NCI-H1092 treated with DMSO at 0.1 percent for 48 hours (cell line): Measurements from ENCODE around the gene FOXP4.

Experiments used
- DNase-seq: peaks from one replicate; lab custom pipeline; 2025; lab: John Stamatoyannopoulos, UW

Gene FOXP4

GRCh38 chr6:41645007-41645618, 98.9 kb downstream of the FOXP4 start:
- no peak for DNase-seq

GRCh38 chr6:41646026-41646795, 100.0 kb downstream of the FOXP4 start:
- DNase-seq, result no peak

GRCh38 chr6:41647061-41647511, 100.9 kb downstream of the FOXP4 start:
- no peak for DNase-seq

DNA sequence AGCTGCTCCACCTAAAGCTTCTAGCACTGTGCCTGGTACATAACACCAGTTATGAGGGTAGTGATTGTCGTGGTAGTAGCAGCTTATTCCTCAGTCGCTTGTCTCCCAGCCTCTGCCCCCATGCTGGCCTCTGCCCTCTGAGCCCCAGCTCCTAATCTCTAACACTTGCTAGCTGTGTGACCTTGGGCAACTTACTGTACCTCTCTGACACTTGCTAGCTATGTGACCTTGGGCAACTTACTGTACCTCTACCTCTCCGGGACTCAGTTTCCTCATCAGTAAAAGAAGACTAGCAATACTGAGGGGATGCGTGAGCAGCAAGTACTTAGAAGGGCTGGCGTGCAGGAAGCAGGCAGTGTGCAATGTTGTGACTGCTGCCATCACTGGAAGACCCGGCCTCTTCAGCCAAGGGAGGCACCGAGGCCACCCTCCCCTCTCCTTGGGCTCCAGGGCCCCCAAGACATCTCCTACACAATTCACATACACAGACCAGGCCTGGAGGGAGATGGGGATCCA, 101.9 kb downstream of the FOXP4 start:
- DNase-seq, result no peak

DNA sequence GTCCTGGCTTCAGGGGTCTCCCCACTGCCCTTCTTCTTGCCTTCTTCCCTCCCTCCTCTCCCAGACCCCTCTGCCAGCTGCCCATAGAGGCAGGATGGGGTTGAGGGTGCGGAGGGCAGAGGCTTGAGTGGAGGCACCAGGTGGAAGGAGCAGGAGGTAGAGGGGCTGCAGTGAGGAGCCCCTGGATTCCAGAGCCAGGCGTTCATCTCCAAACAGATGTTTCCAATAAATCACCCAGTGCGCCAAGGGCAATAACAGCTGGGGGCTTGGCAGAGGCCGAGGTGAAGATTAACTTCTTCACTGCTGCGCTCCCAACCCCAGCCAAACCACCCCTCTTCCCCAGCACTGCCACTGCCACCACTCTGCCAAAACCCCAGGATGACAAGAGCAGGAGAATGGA, 102.7 kb downstream of the FOXP4 start:
- no peak for DNase-seq

- no peak for DNase-seq
Observed at GRCh38 chr6:41649596-41649995, 103.4 kb downstream of the FOXP4 start.

GRCh38 chr6:41650120-41650519, 103.9 kb downstream of the FOXP4 start:
- DNase-seq, result no peak

- DNase-seq, result no peak
Observed at GRCh38 chr6:41651246-41651961, 105.2 kb downstream of the FOXP4 start.
